ENCODE measurements around the gene POU2AF3. TPM values are rescaled to one million over a fixed set of nuclear protein-coding genes. Genes with fewer than 3 reads are reported as not detected.
"Not testable (repeated sequence)": the region's sequence is repeated elsewhere in the genome, so short reads cannot be mapped to it uniquely, and the experiment has no call there.

POU2AF3 gene
- total RNA-seq, 1 donor from 2014 or later: 2.1 TPM

GRCh38 chr11:111285189-111286091, 12.9 kb upstream of the POU2AF3 start:
- Histone ChIP-seq H3K79me2 (ENCODE audit: low read depth) (no peaks in the 10 kb centered on the region), H3F3A (ENCODE audit: low read depth) (no peaks in the 10 kb centered on the region), H3K27ac (no peak overlapping the region), H3K9ac (no peak overlapping the region), H4K20me1 (ENCODE audit: low read depth) (no peaks in the 10 kb centered on the region), H3K4me2 (no peak overlapping the region), H3K9me3 (ENCODE audit: low read depth) (no peaks in the 10 kb centered on the region), H3K36me3 (no peaks in the 10 kb centered on the region), H2AFZ (replicated peaks) (no peak overlapping the region), H3K4me3 (no peak overlapping the region), H3K27me3 (no peaks in the 10 kb centered on the region), H3K4me1 (peaks cover 6% of the 10 kb centered on the region)
- no peaks in the 10 kb centered on the region for H3K36me3 Mint-ChIP-seq
- H3K27me3 Mint-ChIP-seq (ENCODE audit: insufficient read depth, low read depth): peaks cover 2% of the 10 kb centered on the region
- no peaks in the 10 kb centered on the region for H3K9me3 Mint-ChIP-seq
- DNase-seq (ENCODE audit: low spot score): no peak
- H3K4me1 Mint-ChIP-seq: peaks cover 19% of the 10 kb centered on the region
- TF ChIP-seq CTCF (IDR thresholded peaks at IDR 0.05) (no peak), EZH2phosphoT487 (IDR thresholded peaks at IDR 0.05) (no peak), EZH2 (IDR thresholded peaks at IDR 0.05) (no peak)
- no peak overlapping the region for H3K4me3 Mint-ChIP-seq
- H3K27ac Mint-ChIP-seq: no peak overlapping the region

- Histone ChIP-seq H3F3A (ENCODE audit: low read depth) (no peaks in the 10 kb centered on the region), H3K79me2 (ENCODE audit: low read depth) (no peaks in the 10 kb centered on the region), H2AFZ (replicated peaks) (no peak overlapping the region), H3K4me3 (no peak overlapping the region), H3K4me1 (no peaks in the 10 kb centered on the region), H3K4me2 (no peak overlapping the region), H4K20me1 (ENCODE audit: low read depth) (no peaks in the 10 kb centered on the region), H3K27ac (no peak overlapping the region), H3K27me3 (no peaks in the 10 kb centered on the region), H3K9me3 (ENCODE audit: low read depth) (no peaks in the 10 kb centered on the region), H3K9ac (no peak overlapping the region), H3K36me3 (no peaks in the 10 kb centered on the region)
- TF ChIP-seq EZH2 (IDR thresholded peaks at IDR 0.05) (no peak), CTCF (IDR thresholded peaks at IDR 0.05) (no peak), EZH2phosphoT487 (IDR thresholded peaks at IDR 0.05) (no peak)
- H3K36me3 Mint-ChIP-seq: no peaks in the 10 kb centered on the region
- DNase-seq (ENCODE audit: low spot score): no peak
- H3K4me1 Mint-ChIP-seq: no peaks in the 10 kb centered on the region
- no peak overlapping the region for H3K27ac Mint-ChIP-seq
- H3K4me3 Mint-ChIP-seq: no peak overlapping the region
- H3K9me3 Mint-ChIP-seq: no peaks in the 10 kb centered on the region
- H3K27me3 Mint-ChIP-seq (ENCODE audit: insufficient read depth, low read depth): peaks cover 9% of the 10 kb centered on the region
Measured at GRCh38 chr11:111291764-111292163, 6.6 kb upstream of the POU2AF3 start.

GRCh38 chr11:111292408-111292807, 5.9 kb upstream of the POU2AF3 start:
- not testable (repeated sequence) for H3K4me3 ChIP-seq; H3K9me3 Mint-ChIP-seq; H4K20me1 ChIP-seq (ENCODE audit: low read depth); H3K27ac Mint-ChIP-seq; H3K36me3 Mint-ChIP-seq; H3K4me3 Mint-ChIP-seq; H3K79me2 ChIP-seq (ENCODE audit: low read depth); H3K27me3 ChIP-seq; H3K4me1 ChIP-seq; H3F3A ChIP-seq (ENCODE audit: low read depth); H3K9ac ChIP-seq; H3K27me3 Mint-ChIP-seq (ENCODE audit: insufficient read depth, low read depth); H3K36me3 ChIP-seq; H3K4me1 Mint-ChIP-seq; H3K27ac ChIP-seq; H3K4me2 ChIP-seq; H3K9me3 ChIP-seq (ENCODE audit: low read depth); DNase-seq (ENCODE audit: low spot score); H2AFZ ChIP-seq (replicated peaks)

GRCh38 chr11:111296196-111296595, 2.1 kb upstream of the POU2AF3 start:
- Mint-ChIP-seq H3K36me3 (peaks cover 1% of the 10 kb centered on the region), H3K4me1 (peaks cover 6% of the 10 kb centered on the region), H3K4me3 (no peak overlapping the region), H3K27ac (no peak overlapping the region), H3K9me3 (no peaks in the 10 kb centered on the region), H3K27me3 (ENCODE audit: insufficient read depth, low read depth) (peaks cover 22% of the 10 kb centered on the region)
- TF ChIP-seq EZH2phosphoT487 (IDR thresholded peaks at IDR 0.05): no peak
- no peak for TF ChIP-seq EZH2 (IDR thresholded peaks at IDR 0.05)
- no peak for TF ChIP-seq CTCF (IDR thresholded peaks at IDR 0.05)
- H3K27me3 ChIP-seq: peaks cover 44% of the 10 kb centered on the region
- no peaks in the 10 kb centered on the region for H4K20me1 ChIP-seq (ENCODE audit: low read depth)
- no peaks in the 10 kb centered on the region for H3K4me1 ChIP-seq
- H2AFZ ChIP-seq (replicated peaks): no peak overlapping the region
- no peak overlapping the region for H3K9ac ChIP-seq
- no peaks in the 10 kb centered on the region for H3K9me3 ChIP-seq (ENCODE audit: low read depth)
- H3K36me3 ChIP-seq: no peaks in the 10 kb centered on the region
- H3F3A ChIP-seq (ENCODE audit: low read depth): peaks cover 10% of the 10 kb centered on the region
- no peak for DNase-seq (ENCODE audit: low spot score)
- no peak overlapping the region for H3K4me3 ChIP-seq
- H3K4me2 ChIP-seq: no peak overlapping the region
- H3K27ac ChIP-seq: no peak overlapping the region
- no peaks in the 10 kb centered on the region for H3K79me2 ChIP-seq (ENCODE audit: low read depth)

All from neural progenitor cell (in vitro differentiated cells).